Measurements from ENCODE around the gene MXRA8. TPM values are rescaled to one million over a fixed set of nuclear protein-coding genes. Genes with fewer than 3 reads are reported as not detected.

Gene MXRA8
- total and polyA plus RNA-seq, 9 of the 15 experiments (the other 6 are each of a cell fraction or from before 2014, with no cell fraction given): 0.66 to 11.3 (median 6.3) TPM

DNA sequence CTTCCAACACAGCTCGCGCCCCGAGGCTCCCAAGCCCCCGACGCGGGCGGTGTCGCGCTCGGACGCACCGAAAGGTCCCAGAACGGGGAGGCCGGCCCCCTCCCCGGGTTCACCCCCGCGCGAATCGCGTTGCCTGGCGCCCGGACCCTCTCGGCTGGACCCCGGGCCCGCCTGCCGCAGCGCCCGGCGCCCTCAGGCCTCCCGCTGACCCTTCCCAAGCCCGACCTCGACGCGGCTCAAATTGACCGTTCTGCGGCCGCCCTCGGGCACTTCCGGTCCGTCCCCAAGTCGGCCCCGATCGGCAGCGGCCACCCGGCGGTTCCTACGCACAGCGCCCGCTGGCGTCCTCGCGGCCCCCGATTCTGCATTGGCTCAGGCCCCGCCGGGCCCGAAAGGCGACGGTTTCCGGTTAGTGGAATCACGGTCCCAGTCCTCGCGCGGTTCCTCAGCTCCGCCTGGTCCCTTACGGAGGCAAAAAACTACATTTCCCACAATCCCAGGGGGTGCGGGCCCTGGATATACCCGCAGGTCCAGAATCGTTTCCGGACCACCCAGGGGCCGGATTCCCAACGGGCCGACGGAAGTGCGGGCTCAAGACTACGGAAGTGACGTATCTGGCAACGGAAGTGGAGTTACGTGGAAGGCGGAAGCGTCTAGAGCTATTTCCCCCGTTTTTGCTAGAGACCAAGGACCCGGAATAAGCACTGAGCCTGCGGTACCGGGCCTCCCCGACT lies 16.7 kb upstream of the MXRA8 start, which contains the start of gene AURKAIP1 (continued):
- TF ChIP-seq, protein P1, sequence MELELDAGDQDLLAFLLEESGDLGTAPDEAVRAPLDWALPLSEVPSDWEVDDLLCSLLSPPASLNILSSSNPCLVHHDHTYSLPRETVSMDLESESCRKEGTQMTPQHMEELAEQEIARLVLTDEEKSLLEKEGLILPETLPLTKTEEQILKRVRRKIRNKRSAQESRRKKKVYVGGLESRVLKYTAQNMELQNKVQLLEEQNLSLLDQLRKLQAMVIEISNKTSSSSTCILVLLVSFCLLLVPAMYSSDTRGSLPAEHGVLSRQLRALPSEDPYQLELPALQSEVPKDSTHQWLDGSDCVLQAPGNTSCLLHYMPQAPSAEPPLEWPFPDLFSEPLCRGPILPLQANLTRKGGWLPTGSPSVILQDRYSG (tag; conservative IDR thresholded peaks at IDR 0.05; ENCODE audit: low read depth): peak; percentile 86
- no peak for TF ChIP-seq IRF2 (CRISPR knock-in tag; IDR thresholded peaks at IDR 0.05)
- TF ChIP-seq, protein P2, sequence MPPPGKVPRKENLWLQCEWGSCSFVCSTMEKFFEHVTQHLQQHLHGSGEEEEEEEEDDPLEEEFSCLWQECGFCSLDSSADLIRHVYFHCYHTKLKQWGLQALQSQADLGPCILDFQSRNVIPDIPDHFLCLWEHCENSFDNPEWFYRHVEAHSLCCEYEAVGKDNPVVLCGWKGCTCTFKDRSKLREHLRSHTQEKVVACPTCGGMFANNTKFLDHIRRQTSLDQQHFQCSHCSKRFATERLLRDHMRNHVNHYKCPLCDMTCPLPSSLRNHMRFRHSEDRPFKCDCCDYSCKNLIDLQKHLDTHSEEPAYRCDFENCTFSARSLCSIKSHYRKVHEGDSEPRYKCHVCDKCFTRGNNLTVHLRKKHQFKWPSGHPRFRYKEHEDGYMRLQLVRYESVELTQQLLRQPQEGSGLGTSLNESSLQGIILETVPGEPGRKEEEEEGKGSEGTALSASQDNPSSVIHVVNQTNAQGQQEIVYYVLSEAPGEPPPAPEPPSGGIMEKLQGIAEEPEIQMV (tag; conservative IDR thresholded peaks at IDR 0.05; ENCODE audit: low read depth): peak; percentile 41; the same call in 1 of the 2 replicates
- no peak for TF ChIP-seq HMG20B (CRISPR knock-in tag; IDR thresholded peaks at IDR 0.05)
- TF ChIP-seq HDAC1 (IDR thresholded peaks at IDR 0.05): peak in 1 of 2 experiments; percentile 51; a peak in 2 of 4 replicates
- TF ChIP-seq ESRRB (CRISPR knock-in tag; IDR thresholded peaks at IDR 0.05; ENCODE audit: borderline replicate concordance): no peak
- no peak for TF ChIP-seq RBM14 (IDR thresholded peaks at IDR 0.05; ENCODE audit: borderline replicate concordance, insufficient read depth, low read depth, low read length)
- TF ChIP-seq CHD2 (IDR thresholded peaks at IDR 0.05; ENCODE audit: low read depth, low read length): peak; percentile 97
- TF ChIP-seq HCFC1 (IDR thresholded peaks at IDR 0.05; ENCODE audit: low read depth, low read length): peak; percentile 98
- TF ChIP-seq PCBP2 (IDR thresholded peaks at IDR 0.05; ENCODE audit: low read depth, low read length, poor library complexity, severe bottlenecking): no peak
- TF ChIP-seq TAF15 (IDR thresholded peaks at IDR 0.05; ENCODE audit: low read depth, low read length): no peak
- no peak for TF ChIP-seq CBFB (CRISPR knock-in tag; IDR thresholded peaks at IDR 0.05)
- TF ChIP-seq GABPB1 (CRISPR knock-in tag; IDR thresholded peaks at IDR 0.05): peak; percentile 100
- TF ChIP-seq, protein P3, sequence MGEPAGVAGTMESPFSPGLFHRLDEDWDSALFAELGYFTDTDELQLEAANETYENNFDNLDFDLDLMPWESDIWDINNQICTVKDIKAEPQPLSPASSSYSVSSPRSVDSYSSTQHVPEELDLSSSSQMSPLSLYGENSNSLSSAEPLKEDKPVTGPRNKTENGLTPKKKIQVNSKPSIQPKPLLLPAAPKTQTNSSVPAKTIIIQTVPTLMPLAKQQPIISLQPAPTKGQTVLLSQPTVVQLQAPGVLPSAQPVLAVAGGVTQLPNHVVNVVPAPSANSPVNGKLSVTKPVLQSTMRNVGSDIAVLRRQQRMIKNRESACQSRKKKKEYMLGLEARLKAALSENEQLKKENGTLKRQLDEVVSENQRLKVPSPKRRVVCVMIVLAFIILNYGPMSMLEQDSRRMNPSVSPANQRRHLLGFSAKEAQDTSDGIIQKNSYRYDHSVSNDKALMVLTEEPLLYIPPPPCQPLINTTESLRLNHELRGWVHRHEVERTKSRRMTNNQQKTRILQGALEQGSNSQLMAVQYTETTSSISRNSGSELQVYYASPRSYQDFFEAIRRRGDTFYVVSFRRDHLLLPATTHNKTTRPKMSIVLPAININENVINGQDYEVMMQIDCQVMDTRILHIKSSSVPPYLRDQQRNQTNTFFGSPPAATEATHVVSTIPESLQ (CRISPR knock-in tag; IDR thresholded peaks at IDR 0.05): 0 out of 2 replicates have a peak, but pooled peaks have one; percentile 12
- peak; percentile 60; the same call in 1 of the 2 replicates for TF ChIP-seq MEF2A (IDR thresholded peaks at IDR 0.05; ENCODE audit: control insufficient read depth, low read depth, low read length)
- no peak for TF ChIP-seq SRSF7 (optimal IDR thresholded peaks at IDR 0.05; ENCODE audit: low read depth, low read length)
- no peak for TF ChIP-seq ZNF184 (CRISPR knock-in tag; IDR thresholded peaks at IDR 0.05)
- TF ChIP-seq, protein P4, sequence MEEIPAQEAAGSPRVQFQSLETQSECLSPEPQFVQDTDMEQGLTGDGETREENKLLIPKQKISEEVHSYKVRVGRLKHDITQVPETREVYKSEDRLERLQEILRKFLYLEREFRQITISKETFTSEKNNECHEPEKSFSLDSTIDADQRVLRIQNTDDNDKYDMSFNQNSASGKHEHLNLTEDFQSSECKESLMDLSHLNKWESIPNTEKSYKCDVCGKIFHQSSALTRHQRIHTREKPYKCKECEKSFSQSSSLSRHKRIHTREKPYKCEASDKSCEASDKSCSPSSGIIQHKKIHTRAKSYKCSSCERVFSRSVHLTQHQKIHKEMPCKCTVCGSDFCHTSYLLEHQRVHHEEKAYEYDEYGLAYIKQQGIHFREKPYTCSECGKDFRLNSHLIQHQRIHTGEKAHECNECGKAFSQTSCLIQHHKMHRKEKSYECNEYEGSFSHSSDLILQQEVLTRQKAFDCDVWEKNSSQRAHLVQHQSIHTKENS (CRISPR knock-in tag; IDR thresholded peaks at IDR 0.05): no peak
- no peak for TF ChIP-seq CHD4 (IDR thresholded peaks at IDR 0.05; ENCODE audit: insufficient read depth, insufficient replicate concordance, low read depth, low read length, poor library complexity, severe bottlenecking)
- TF ChIP-seq CBX2 (IDR thresholded peaks at IDR 0.05; ENCODE audit: insufficient read depth, low read length, poor library complexity, severe bottlenecking): no peak
